SK-N-MC (cell line): ENCODE measurements around the gene WNT7A.

Source experiments
- EZH2 ChIP-seq: fragments of 200-600 bp; sonication (generic); IDR thresholded peaks from one replicate; pipeline ENCODE4 v1.6.1; 2017; ENCODE audit warnings: antibody characterized with exemption
- POLR2AphosphoS5 ChIP-seq: IDR thresholded peaks from 2 replicates; pipeline ENCODE4 v1.6.1; 2012; ENCODE audit warnings: mild to moderate bottlenecking, low read depth, low read length, borderline replicate concordance

DNA sequence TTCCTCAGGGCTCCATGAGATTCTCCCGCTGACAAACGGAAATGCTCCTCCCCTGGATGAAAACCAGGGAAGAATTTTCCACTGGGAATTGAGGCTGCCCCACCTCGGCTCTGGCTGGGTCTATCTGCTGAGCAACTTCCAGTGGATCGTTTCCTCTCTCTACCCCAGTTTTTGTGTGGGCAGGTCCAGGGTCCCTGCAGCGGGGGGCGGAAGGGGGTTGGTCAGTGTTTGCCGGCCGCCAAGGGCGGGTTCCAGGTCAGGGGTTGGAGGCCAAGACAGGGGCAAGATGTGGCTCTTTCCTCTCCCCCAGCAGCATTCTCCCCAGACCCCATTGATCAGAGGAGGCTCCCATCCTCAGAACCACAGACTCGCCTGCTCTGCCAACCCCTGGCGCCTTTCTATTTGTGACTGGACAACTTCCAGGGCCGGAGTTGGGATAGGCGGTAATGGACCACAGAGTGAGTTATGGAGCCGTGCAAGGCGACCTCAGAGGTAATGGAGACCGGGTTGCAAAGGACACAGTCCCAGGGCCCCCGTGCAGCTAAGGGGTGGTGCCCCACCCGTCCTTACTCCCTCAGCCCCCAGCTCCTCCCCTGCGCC lies 92.2 kb downstream of the WNT7A start:
- TF ChIP-seq EZH2: no peak
- TF ChIP-seq POLR2AphosphoS5: no peak
